GM21576 (cell line): Measurements from ENCODE around the gene OMP.
A peak's percentile ranks its signal among the peaks of the same experiment; 100 is the strongest.
"Not testable (repeated sequence)": the region's sequence is repeated elsewhere in the genome, so short reads cannot be mapped to it uniquely, and the experiment has no call there.

Experiments
- ATAC-seq: cut with Tn5 transposase; IDR thresholded peaks from one replicate; pipeline ENCODE4 v1.9.1; 2021; ENCODE audit warnings: mild to moderate bottlenecking, moderate library complexity; ENCODE audit not compliant: unreplicated experiment

Gene OMP

DNA sequence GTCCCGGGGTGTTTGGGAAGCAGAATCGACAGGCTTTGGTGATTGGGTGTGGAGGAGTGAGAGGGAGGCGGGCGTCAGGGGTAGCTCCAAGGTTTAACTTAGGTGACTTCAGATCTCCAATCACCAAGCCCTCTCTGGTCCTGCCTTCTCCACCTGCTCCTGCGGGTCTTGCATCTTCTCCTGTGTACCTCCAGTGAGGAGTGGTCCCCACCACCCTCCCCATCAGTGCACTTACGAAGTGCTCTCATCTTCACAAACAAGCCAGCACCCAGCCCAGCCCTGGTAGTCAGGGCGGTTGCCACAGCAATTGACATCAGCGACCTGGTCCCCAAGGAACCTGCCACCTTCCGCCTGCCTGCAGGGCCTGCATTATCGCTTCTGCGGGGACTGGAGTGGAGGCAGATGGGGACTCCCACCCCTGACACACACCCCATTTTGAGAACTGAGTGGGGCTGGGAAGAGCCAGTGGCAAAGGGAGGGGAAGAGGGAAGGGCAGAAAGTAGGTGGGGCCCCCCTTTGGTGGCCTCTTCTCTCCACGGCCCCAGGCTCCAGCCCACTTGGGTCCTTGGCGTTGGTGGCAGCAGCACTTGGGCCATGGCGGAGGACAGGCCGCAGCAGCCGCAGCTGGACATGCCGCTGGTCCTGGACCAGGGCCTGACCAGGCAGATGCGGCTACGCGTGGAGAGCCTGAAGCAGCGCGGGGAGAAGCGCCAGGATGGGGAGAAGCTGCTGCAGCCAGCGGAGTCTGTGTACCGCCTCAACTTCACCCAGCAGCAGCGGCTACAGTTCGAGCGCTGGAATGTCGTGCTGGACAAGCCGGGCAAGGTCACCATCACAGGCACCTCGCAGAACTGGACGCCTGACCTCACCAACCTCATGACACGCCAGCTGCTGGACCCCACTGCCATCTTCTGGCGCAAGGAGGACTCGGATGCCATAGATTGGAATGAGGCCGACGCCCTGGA, at the start of gene OMP:
TSS of gene OMP (plus strand) at position 595 of the 965 bp plus-strand sequence. CDS start at position 595, 0 bp downstream.
- no peak for ATAC-seq

- ATAC-seq: no peak
These were observed 49.2 kb upstream of the OMP start for GRCh38 chr11:77053217-77054015.

DNA sequence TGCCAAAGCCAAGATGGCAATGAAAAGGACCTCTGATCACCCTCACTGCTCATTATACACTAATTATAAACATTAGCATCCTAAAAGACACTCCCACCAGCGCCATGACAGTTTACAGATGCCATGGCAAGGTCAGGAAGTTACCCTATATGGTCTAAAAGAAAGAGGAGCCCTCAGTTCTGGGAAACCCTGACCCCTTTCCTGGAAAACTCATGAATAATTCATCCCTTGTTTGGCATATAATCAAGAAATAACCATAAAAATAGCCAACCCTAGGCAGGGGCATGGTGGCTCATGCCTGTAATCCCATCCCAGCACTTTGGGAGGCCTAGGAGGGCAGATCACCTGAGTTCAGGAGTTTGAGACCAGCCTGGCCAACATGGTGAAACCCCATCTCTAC, 48.6 kb upstream of the OMP start:
- no peak for ATAC-seq

DNA sequence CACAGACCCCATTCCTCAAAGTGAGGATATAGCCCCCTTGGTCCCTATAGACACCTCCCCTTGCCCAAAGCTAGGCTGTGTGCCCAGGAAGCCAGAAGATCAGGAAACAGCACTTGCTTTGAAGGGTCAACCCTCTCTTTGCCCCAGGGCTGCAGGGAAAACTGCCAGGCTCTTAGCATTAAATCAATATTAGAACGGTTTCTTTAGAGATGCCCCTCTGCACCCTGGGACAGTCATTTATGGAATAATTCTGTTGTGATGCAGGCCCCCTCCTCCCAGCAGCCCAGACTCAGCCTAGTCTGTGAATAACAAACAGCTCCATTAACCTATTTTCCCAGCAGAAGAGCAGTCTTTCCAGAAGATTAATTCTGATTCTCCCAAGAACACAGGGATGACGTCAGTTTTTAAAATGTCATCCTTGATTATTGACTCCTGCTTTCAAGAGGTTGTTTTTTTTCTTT, 47.5 kb upstream of the OMP start:
- no peak for ATAC-seq

DNA sequence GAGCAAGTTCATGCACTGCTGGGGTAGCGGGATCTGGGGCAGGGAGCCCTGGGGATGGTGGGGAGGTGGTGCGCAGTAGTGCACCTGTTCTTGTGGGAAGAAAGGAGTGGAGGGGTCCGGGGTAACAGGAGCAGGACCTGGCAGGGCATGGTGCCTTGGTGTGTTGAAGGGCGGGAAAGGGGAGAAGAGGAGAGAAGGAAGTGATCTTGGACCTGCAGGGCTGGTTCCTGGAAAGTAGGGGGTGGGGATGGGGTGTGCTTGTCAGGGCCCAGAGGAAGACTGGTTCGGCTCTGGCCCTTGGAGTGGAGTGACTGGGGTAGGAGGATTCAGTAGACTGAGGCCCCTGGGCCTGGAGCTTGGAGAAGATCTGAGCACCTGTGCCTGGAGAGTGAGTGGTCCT, 46.7 kb upstream of the OMP start:
- ATAC-seq: no peak

DNA sequence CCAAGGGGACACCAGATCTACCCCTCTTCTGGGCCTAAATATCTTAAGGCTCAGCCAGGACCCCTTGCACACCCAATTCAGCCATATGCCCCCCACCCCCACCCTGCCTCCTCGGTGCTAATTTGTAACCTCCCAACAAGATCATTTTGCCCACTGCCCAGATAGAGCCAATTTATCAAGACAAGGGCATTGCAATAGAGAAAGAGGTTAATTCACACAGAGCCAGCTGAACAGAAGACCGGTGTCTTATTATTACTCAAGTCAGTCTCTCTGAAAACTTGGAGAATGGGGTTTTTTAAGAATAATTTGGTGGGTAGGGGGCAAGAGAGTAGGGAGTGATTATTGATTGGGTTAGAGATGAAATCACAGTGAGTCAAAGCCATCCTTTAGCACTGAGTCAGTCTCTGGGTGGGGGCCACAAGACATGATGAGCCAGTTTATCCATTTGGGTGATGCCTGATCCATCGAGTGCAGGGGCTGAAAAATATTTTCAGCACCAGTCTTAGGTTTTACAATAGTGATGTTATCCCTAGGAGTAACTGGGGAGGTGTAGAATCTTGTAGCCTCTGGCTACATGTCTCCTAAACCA, 45.7 kb upstream of the OMP start:
- ATAC-seq: no peak

GRCh38 chr11:77057938-77058474, 44.6 kb upstream of the OMP start:
- no peak for ATAC-seq

- ATAC-seq: no peak
These were observed 43.7 kb upstream of the OMP start for GRCh38 chr11:77058900-77059299.

GRCh38 chr11:77059806-77060205, 42.8 kb upstream of the OMP start:
- ATAC-seq: no peak

DNA sequence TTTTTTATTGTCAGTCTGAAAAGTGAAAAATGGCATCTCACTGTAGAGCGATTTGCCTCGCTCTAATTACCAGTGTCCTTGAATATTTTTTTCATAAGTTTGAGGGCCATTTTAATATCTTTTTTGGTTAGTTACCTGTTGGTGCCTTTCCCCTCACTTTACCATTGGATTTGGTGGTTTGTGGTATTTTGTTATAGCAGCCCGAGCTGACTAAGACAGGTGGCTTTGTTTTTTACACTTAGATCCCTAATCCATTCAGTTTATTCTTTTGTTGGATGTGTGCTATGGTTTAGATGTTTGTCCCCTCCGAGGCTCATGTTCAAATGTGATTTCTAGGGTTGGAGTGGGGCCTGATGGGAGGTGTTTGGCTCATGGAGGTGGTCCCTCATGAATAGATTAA, 42.4 kb upstream of the OMP start:
- no peak for ATAC-seq

DNA sequence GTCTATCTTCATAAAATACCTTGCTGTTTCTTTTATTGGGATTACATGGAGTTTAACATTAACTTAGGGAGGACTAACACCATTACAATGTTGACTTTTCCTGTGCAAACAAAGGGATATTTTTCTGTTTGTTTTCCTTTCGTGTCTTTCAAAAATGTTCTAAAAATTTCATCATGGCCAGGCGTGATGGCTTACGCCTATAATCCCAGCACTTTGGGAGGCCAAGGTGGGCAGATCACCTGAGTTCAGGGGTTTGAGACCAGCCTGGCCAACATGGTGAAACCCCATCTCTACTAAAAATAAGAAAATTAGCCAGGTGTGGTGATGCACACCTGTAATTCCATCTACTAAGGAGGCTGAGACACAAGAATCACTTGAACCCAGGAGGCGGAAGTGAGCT, 41.4 kb upstream of the OMP start:
- not testable (repeated sequence) for ATAC-seq

DNA sequence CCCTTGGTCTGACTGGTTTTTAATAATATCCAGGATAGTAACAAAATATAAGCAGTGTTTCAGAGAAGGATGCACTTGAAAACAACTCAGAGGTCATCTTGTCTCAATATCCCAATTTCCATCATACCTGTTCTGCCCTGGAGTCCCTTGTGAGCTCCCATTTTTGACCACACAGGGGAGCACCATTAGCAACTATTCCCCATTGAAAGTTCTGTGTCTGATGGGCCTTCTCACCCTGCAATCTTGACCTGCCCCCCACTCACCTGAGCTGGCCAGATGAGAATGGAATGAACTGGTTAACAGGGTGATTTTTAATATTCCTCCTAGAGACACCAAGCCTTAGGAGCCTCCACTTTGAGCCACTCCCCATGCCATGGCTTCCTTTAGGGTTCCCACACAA, 39.7 kb upstream of the OMP start:
- ATAC-seq: no peak

DNA sequence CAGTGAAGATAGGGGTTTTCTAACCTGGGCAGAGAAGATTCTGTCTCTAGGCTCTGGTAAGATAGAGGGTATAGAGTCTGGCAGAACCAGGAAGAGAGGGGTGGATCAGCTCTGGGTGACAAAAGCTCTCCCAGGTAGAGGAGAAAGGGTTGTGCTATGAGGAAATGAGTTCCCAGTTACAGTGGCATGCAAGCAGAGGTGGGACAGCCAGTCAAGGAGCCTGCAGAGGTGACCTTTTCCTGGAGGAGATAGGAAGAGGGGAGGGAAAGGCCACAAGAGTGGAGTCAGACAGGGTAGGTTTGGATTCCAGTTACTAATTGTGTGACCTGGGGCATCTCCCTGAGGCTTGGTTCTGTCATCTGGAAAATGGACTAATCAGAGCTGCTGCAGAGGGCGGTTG, 39.2 kb upstream of the OMP start:
- ATAC-seq: no peak

- ATAC-seq: no peak
These were observed 38.8 kb upstream of the OMP start for GRCh38 chr11:77063861-77064260.

GRCh38 chr11:77064648-77065217, 37.9 kb upstream of the OMP start:
- ATAC-seq: no peak

- ATAC-seq: no peak
These were observed 36.8 kb upstream of the OMP start for GRCh38 chr11:77065878-77066228.

- ATAC-seq: peak; percentile 88
These were observed 36.2 kb upstream of the OMP start, which contains the start of gene CAPN5 for GRCh38 chr11:77066229-77067042. TSS of gene CAPN5 (plus strand) at chr11:77066971. CDS start at chr11:77084887, 17,916 bp downstream.

GRCh38 chr11:77067861-77068443, 34.7 kb upstream of the OMP start:
- ATAC-seq: no peak
